ENCODE data around the gene PCP4L1. TPM values are rescaled to one million over a fixed set of nuclear protein-coding genes. Genes with fewer than 3 reads are reported as not detected.
A peak's percentile ranks its signal among the peaks of the same experiment; 100 is the strongest.
"Not testable (repeated sequence)": the region's sequence is repeated elsewhere in the genome, so short reads cannot be mapped to it uniquely, and the experiment has no call there.

Gene PCP4L1
- 3.1 TPM for total RNA-seq

- peak; percentile 30 for DNase-seq
Observed at GRCh38 chr1:161258439-161259344, at the start of gene PCP4L1. TSS of gene PCP4L1 (plus strand) at chr1:161258745. CDS start at chr1:161258975, 230 bp downstream.

DNA sequence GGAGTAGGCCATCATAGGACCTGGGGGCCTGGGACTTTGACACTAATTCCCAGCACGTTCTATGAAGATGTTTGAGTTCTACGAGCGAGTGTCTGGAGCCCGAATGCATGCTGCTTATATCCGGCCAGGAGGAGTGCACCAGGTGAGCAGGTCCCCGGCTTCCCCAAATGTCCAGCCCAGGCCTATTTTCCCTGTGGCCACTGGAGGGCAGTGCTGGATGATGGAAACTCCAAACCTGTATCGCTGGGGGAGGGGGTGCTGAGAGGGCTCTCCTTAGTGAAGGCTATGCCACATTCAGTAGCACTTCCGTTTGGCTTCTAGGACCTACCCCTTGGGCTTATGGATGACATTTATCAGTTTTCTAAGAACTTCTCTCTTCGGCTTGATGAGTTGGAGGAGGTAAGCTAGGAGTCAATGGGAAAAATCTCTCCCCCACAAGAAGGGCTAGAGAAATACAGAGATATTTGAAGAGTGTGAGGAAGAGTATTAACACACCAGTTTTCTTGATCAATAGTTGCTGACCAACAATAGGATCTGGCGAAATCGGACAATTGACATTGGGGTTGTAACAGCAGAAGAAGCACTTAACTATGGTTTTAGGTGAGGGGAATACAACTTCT, 48.6 kb upstream of the PCP4L1 start:
- peak; percentile 60 for DNase-seq

DNA sequence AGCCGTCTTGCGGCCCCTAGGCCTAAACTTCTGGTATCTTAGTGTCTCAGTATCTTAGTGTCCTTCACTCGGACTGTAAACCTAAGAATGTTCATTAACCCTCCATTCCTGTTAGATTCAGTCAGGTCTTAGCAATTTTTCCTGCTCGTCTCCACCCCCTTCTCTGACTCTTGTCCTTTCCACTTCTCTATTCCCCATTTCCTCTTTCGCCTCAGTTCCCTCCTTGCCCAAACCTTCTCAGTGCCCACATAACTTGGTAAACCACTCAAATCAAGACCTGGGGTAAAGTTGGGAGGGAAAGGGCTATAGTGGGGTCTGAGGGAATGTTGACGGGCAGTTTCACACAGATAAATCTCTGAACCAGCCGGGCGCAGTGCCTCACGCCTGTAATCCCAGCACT, 44.2 kb upstream of the PCP4L1 start:
- no peak for DNase-seq

DNA sequence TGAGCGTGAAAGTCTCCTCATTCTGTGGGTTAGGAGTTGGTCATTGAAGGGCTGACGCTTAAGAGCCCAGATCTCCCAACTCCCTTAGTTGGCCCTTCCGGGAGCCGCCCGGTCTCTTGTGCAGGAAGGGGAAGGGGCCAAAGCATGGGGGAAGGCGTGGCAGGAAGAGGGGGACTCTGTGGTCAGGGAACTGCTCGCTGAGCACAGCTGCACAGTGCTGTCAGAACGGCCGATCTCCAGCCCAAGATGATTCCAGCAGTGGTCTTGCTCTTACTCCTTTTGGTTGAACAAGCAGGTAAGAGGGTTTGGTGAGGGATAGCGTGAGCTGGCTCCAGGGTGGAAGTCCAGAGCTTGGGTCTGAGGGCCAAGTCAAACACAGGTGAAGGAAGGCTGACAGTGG, 43.5 kb upstream of the PCP4L1 start, which contains the start of gene FCER1G:
TSS of gene FCER1G (plus strand) at position 220 of the 400 bp plus-strand sequence. CDS start at position 247, 27 bp downstream.
- no peak for DNase-seq

- no peak for DNase-seq
Observed at GRCh38 chr1:161216945-161217712, 41.4 kb upstream of the PCP4L1 start.

- no peak for DNase-seq
Observed at GRCh38 chr1:161217831-161218230, 40.7 kb upstream of the PCP4L1 start.

DNA sequence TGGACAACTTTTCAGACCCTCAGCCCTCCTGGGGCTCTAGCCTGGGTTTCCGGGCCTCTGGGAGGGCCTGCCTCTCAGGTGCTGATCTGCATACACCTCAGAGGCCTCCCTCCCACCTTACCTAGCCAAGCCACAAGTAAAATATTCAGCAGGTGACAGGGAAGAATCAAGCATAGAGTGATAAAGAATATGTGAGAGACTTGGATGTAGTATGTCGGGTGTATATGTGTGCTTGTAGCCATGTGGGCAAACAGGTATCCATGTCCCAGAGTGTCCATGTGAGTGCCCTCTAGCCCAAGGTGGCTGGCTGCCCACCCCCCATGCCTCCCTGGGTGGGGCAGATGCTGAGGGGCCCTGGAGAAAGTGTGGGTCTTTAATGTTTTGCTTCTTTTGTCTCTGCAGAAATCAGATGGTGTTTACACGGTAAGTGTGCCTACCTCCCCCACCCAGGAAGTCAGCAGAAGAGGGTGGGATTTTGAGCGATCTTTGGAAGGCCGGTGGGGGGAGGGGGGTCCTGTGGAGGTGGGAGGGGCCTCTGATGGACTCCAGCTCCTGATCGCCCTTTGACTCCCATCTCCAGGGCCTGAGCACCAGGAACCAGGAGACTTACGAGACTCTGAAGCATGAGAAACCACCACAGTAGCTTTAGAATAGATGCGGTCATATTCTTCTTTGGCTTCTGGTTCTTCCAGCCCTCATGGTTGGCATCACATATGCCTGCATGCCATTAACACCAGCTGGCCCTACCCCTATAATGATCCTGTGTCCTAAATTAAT, 40.1 kb upstream of the PCP4L1 start:
- no peak for DNase-seq

GRCh38 chr1:161219078-161219892, 39.3 kb upstream of the PCP4L1 start:
- no peak for DNase-seq

DNA sequence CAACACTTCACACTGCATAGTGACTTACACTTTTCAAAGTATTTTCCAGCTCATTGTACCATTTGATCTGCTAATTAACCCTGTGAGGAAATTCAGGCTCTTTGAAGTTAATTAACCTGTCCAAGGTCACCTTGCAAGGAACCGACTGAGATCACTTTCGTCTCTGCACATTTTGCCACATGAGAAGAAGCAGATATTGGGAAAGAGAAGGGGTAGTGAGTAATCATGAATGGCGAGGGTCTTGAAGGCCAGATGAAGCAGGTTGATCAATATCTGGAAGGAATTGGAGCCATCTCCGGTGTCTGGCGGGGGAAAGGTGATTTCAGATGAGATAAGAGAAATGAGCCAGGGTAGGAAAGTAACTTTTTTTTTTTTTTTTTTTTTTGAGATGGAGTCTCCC, 38.5 kb upstream of the PCP4L1 start:
- no peak for DNase-seq

DNA sequence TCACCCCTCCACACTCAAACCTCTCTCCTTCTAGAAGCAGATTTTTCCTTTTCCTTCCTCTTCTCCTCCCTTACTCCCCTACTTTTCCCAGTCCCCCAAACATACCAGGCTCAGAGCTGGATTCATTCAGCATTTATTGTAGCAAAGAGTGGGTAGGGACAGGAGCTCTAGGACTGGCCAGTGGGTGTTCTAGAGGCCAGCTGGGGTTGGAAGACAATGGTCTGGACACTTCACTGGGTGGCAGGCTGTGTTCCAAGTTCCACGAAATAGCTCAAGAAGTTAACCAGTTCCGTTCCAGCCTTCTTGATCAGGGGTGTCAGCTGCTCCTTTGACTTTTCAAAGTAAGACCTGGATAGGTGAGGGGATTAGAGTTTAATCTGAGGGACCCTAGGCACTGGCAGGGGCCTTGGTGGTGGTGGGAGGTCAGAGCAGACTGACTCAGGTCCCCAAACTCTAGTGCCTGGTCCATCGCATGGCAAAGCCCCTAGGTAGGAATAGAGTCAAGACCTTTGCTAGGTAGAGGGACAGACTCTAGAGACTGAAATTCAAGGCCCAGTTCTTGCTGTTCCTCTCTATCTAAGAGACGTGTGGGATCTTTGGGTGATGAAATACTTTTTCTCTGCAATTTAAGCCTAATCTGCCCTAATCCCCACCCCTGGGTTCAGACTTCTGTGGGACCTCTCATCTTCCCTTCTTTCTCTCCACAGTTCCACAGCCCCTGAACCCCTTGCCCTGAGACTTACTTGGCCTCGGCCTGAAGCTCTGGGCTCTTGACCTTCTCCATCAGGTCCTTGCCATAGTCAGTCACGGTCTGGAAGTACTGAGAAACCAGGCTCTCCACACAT, 36.1 kb upstream of the PCP4L1 start:
- no peak for DNase-seq

- DNase-seq = no peak
Observed at GRCh38 chr1:161223805-161224694, 34.5 kb upstream of the PCP4L1 start.

GRCh38 chr1:161224695-161225087, 33.9 kb upstream of the PCP4L1 start:
- not testable (repeated sequence) for DNase-seq

GRCh38 chr1:161225178-161225533, 33.4 kb upstream of the PCP4L1 start:
- DNase-seq = no peak

- DNase-seq = peak; percentile 95
Observed at GRCh38 chr1:161225534-161226319, 32.8 kb upstream of the PCP4L1 start, which contains the start of gene TOMM40L. TSS of gene TOMM40L (plus strand) at chr1:161226060. CDS start at chr1:161226490, 430 bp downstream.

- DNase-seq = no peak
Observed at GRCh38 chr1:161226320-161226711, 32.2 kb upstream of the PCP4L1 start.

GRCh38 chr1:161226759-161227158, 31.8 kb upstream of the PCP4L1 start:
- no peak for DNase-seq

- peak; percentile 65 for DNase-seq
Observed at GRCh38 chr1:161227196-161227871, 31.2 kb upstream of the PCP4L1 start.

DNA sequence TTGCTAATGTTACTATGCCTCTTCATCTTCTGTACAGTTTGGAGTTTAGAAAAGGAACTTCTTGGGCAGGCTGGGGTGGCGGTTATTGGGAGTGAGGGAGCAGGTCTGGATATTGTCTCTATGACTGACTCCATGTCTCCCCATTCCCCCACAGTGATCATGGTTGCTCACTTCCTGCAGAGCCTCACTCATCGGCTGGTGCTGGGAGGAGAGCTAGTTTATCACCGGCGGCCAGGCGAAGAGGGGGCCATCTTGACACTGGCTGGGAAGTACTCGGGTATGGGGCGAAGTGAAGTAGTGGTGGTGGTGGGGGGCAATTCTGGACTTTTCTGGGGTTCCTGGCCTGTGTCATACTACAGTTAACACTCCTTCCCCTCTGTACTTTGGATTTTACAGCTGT, 30.5 kb upstream of the PCP4L1 start:
- no peak for DNase-seq
